Fibroblast of lung (primary cell): ENCODE data around the gene WIPF3. TPM values are rescaled to one million over a fixed set of nuclear protein-coding genes. Genes with fewer than 3 reads are reported as not detected.

ENCODE experiments used
- DNase-seq, 2 donors: peaks; one replicate each; pipeline versions ENCODE4 v3.0.0 to v3.0.0-alpha.2; 2010; ENCODE audit warnings: low read depth in 2 of 2
- H2AFZ ChIP-seq: 2 replicates; pipeline ENCODE4 v1.5.1; 2012; ENCODE audit warnings: low read length, control low read depth, inconsistent platforms
- H3K27ac ChIP-seq: 2 replicates; pipeline ENCODE4 v1.5.1; 2011; ENCODE audit warnings: low read length, control low read depth; ENCODE audit not compliant: insufficient read depth
- H3K27me3 ChIP-seq: 2 replicates; pipeline ENCODE4 v1.5.1; 2011; ENCODE audit warnings: mild to moderate bottlenecking, low read length; ENCODE audit not compliant: control insufficient read depth, insufficient read depth
- H3K36me3 ChIP-seq: 2 replicates; pipeline ENCODE4 v1.5.1; 2011; ENCODE audit warnings: low read length; ENCODE audit not compliant: control insufficient read depth, insufficient read depth
- H3K4me1 ChIP-seq: 2 replicates; pipeline ENCODE4 v1.5.1; 2011; ENCODE audit warnings: low read length; ENCODE audit not compliant: control insufficient read depth, insufficient read depth; ENCODE audit errors: extremely low read depth
- H3K4me2 ChIP-seq: 2 replicates; pipeline ENCODE4 v1.5.1; 2011; ENCODE audit warnings: low read length, control low read depth; ENCODE audit not compliant: insufficient read depth; ENCODE audit errors: extremely low read depth
- H3K4me3 ChIP-seq, 4 experiments: fragments of 200-600 bp in 1 of 4; sonication (generic) in 1 of 4; replicated peaks in 1 of 4; 2 replicates each; pipeline ENCODE4 v1.5.1; 2011 to 2016; ENCODE audit warnings: low read length in 4 of 4, low read depth in 3 of 4, mild to moderate bottlenecking in 3 of 4, control low read depth in 2 of 4, inconsistent platforms in 1 of 4, mixed read lengths in 1 of 4; ENCODE audit not compliant: insufficient read depth in 1 of 4; ENCODE audit errors: control extremely low read depth in 1 of 4
- H3K79me2 ChIP-seq: 2 replicates; pipeline ENCODE4 v1.5.1; 2012; ENCODE audit warnings: mild to moderate bottlenecking, low read length, inconsistent platforms; ENCODE audit not compliant: control insufficient read depth, insufficient read depth
- H3K9ac ChIP-seq: 2 replicates; pipeline ENCODE4 v1.5.1; 2011; ENCODE audit warnings: mild to moderate bottlenecking, low read length, control low read depth; ENCODE audit not compliant: insufficient read depth
- H3K9me3 ChIP-seq: 2 replicates; pipeline ENCODE4 v1.5.1; 2012; ENCODE audit warnings: low read depth, low read length; ENCODE audit not compliant: control insufficient read depth, insufficient read depth
- H4K20me1 ChIP-seq: 2 replicates; pipeline ENCODE4 v1.5.1; 2011; ENCODE audit warnings: low read length; ENCODE audit not compliant: control insufficient read depth, insufficient read depth; ENCODE audit errors: extremely low read depth
- EZH2 ChIP-seq: IDR thresholded peaks from 2 replicates; pipeline ENCODE4 v1.5.1; 2012; ENCODE audit warnings: low read length, control low read depth, mild to moderate bottlenecking; ENCODE audit errors: missing control alignments
- polyA plus RNA-seq, 2 donors: library from polyadenylated mRNA; depleted of rRNA in 1 of 2; stranded (reverse) in 1 of 2; unstranded in 1 of 2; fragments of >200 nt; gene quantifications; 2 replicates each; pipeline ENCODE4 v1.2.1, GENCODE V29; 2011 to 2012; ENCODE audit warnings: missing spikeins in 1 of 2
- total RNA-seq: library from RNA; depleted of rRNA; stranded (reverse); fragments of >200 nt; gene quantifications from 2 replicates; pipeline ENCODE4 v1.2.1, GENCODE V29; 2014
- TF ChIP-seq, protein P1 (sequence below), 2 donors: IDR thresholded peaks in 1 of 2; conservative IDR thresholded peaks in 1 of 2; 1 replicate in 1 of 2; 2 replicates in 1 of 2; pipeline ENCODE4 v1.5.1; 2011 to 2012; ENCODE audit warnings: low read length in 2 of 2, control low read depth in 1 of 2, inconsistent platforms in 1 of 2, low read depth in 1 of 2, mild to moderate bottlenecking in 1 of 2

Gene WIPF3
- total and polyA plus RNA-seq, 2 donors (not counting 1 experiment from before 2014, with no cell fraction given): 0.33 TPM; not detected in 1

DNA sequence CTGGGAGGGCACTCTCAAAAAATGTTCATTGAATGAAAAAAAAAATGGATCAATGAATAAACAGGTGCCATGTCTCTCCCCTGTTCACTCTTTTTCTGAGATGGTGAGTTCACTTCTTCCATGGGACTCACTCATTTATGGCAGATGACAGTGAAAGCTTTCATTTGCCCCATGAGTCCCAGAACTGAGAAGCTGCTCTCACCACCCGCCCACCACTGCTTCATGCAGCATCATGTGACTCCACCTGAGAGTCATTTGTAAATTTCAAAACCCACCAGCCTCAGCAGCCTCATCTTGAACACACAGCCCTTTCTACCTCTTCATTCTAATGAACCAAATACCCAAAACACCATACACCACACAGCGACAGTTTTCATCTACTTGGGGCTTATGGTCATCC, 118.4 kb downstream of the WIPF3 start:
- Histone ChIP-seq H3K9ac (no peak overlapping the region), H3K4me1 (no peaks in the 10 kb centered on the region), H3K9me3 (no peaks in the 10 kb centered on the region), H3K4me3 (no peak overlapping the region), H4K20me1 (no peaks in the 10 kb centered on the region), H3K79me2 (no peaks in the 10 kb centered on the region), H3K27ac (no peak overlapping the region), H2AFZ (no peak overlapping the region), H3K36me3 (peaks cover 10% of the 10 kb centered on the region), H3K27me3 (no peaks in the 10 kb centered on the region), H3K4me2 (no peak overlapping the region)
- TF ChIP-seq EZH2: no peak
- TF ChIP-seq, protein P1, sequence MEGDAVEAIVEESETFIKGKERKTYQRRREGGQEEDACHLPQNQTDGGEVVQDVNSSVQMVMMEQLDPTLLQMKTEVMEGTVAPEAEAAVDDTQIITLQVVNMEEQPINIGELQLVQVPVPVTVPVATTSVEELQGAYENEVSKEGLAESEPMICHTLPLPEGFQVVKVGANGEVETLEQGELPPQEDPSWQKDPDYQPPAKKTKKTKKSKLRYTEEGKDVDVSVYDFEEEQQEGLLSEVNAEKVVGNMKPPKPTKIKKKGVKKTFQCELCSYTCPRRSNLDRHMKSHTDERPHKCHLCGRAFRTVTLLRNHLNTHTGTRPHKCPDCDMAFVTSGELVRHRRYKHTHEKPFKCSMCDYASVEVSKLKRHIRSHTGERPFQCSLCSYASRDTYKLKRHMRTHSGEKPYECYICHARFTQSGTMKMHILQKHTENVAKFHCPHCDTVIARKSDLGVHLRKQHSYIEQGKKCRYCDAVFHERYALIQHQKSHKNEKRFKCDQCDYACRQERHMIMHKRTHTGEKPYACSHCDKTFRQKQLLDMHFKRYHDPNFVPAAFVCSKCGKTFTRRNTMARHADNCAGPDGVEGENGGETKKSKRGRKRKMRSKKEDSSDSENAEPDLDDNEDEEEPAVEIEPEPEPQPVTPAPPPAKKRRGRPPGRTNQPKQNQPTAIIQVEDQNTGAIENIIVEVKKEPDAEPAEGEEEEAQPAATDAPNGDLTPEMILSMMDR (conservative IDR thresholded peaks at IDR 0.05 in 1 of 2, IDR thresholded peaks at IDR 0.05 in 1 of 2; ENCODE audit: low read depth in 1 of 2, low read length in 2 of 2): no peak
- DNase-seq: no peak

DNA sequence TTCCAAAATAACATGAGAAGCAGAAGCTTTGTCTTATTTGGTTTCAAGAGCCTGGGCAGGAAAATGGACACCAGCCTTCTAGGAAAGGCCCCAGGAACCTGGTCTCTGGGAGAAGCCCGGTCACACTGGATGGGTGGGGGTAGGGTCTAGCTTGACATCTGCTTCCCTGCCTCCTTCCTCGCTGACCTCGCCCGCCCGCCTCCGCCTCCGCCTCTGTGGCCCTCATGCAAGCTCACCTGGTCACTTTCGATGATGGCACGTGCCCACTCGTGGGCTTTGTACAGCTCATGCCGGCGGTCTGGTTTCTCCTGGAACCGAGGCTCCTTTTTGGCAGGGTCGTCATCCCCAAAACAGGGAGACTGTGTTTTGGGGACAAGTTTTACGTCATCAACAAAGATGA, 119.9 kb downstream of the WIPF3 start:
- no peaks in the 10 kb centered on the region for H3K9me3 ChIP-seq
- H3K9ac ChIP-seq: no peak overlapping the region
- DNase-seq: no peak
- no peak overlapping the region for H2AFZ ChIP-seq
- H3K4me2 ChIP-seq: no peak overlapping the region
- H3K27ac ChIP-seq: no peak overlapping the region
- no peaks in the 10 kb centered on the region for H4K20me1 ChIP-seq
- no peak overlapping the region for H3K4me3 ChIP-seq
- H3K27me3 ChIP-seq: no peaks in the 10 kb centered on the region
- H3K79me2 ChIP-seq: no peaks in the 10 kb centered on the region
- TF ChIP-seq, protein P1 (conservative IDR thresholded peaks at IDR 0.05 in 1 of 2, IDR thresholded peaks at IDR 0.05 in 1 of 2; ENCODE audit: low read depth in 1 of 2, low read length in 2 of 2): no peak
- no peak for TF ChIP-seq EZH2
- H3K36me3 ChIP-seq: peaks cover 16% of the 10 kb centered on the region
- no peaks in the 10 kb centered on the region for H3K4me1 ChIP-seq

- Histone ChIP-seq H3K4me1 (no peaks in the 10 kb centered on the region), H3K27me3 (no peaks in the 10 kb centered on the region), H3K79me2 (no peaks in the 10 kb centered on the region), H3K4me3 (no peak overlapping the region), H3K4me2 (no peak overlapping the region), H2AFZ (no peak overlapping the region), H3K9ac (no peak overlapping the region), H3K9me3 (no peaks in the 10 kb centered on the region), H3K27ac (no peak overlapping the region), H3K36me3 (peaks cover 16% of the 10 kb centered on the region), H4K20me1 (no peaks in the 10 kb centered on the region)
- TF ChIP-seq, protein P1 (conservative IDR thresholded peaks at IDR 0.05 in 1 of 2, IDR thresholded peaks at IDR 0.05 in 1 of 2; ENCODE audit: low read depth in 1 of 2, low read length in 2 of 2): no peak
- no peak for TF ChIP-seq EZH2
- no peak for DNase-seq
These were observed 120.4 kb downstream of the WIPF3 start for GRCh38 chr7:29926741-29927140.
